Osteocyte (in vitro differentiated cells): ENCODE results near the gene ARHGEF1. TPM values are rescaled to one million over a fixed set of nuclear protein-coding genes. Genes with fewer than 3 reads are reported as not detected.

Experiments
- DNase-seq: peaks from one replicate; pipeline ENCODE4 v3.0.0; 2021; ENCODE audit warnings: mixed read lengths; ENCODE audit not compliant: unreplicated experiment; ENCODE audit errors: extremely low spot score
- H3K27ac Mint-ChIP-seq: one replicate; pipeline ENCODE4 v1.8.0; 2021; ENCODE audit warnings: mild to moderate bottlenecking, mixed read lengths; ENCODE audit not compliant: unreplicated experiment
- H3K27me3 Mint-ChIP-seq: one replicate; pipeline ENCODE4 v1.8.0; 2021; ENCODE audit warnings: mixed read lengths; ENCODE audit not compliant: unreplicated experiment
- H3K36me3 Mint-ChIP-seq: one replicate; pipeline ENCODE4 v1.8.0; 2021; ENCODE audit warnings: mixed read lengths; ENCODE audit not compliant: unreplicated experiment
- H3K4me1 Mint-ChIP-seq: one replicate; pipeline ENCODE4 v1.8.0; 2021; ENCODE audit warnings: mixed read lengths; ENCODE audit not compliant: unreplicated experiment
- H3K4me3 Mint-ChIP-seq: one replicate; pipeline ENCODE4 v1.8.0; 2021; ENCODE audit warnings: mild to moderate bottlenecking, moderate library complexity, mixed read lengths; ENCODE audit not compliant: unreplicated experiment
- H3K9me3 Mint-ChIP-seq: one replicate; pipeline ENCODE4 v1.8.0; 2021; ENCODE audit warnings: mixed read lengths; ENCODE audit not compliant: unreplicated experiment
- total RNA-seq: library from RNA; stranded (reverse); gene quantifications from 2 replicates; pipeline ENCODE4 v1.2.1, GENCODE V29; 2021
- TF ChIP-seq, protein P1 (sequence below): fragments of 200-600 bp; sonication (generic); IDR thresholded peaks from 2 replicates; pipeline ENCODE4 v1.5.0; 2021; ENCODE audit warnings: antibody characterized with exemption, mild to moderate bottlenecking, moderate library complexity

Gene ARHGEF1
- total RNA-seq, 1 donor from 2014 or later: 97.3 TPM

DNA sequence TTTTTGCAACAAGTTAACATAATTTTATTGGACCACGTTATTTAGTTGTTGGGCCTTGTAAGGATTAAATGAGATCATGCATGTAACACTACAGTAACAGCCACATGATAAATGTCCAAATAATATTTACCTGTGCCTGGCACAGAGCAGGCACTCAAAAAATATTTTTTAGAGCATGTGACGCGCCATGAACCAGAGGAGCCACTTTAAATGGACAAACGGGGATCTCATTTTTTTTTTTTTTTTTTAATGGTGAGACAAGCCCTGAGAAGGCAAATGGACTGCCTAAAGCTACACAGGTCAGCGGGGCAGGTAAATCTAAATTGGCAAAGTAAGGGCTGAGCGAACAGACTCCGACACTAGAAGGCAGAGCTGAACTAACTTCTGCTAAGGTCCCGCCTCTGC, 23.8 kb upstream of the ARHGEF1 start:
- Mint-ChIP-seq H3K4me1 (peaks cover 34% of the 10 kb centered on the region), H3K27me3 (peaks cover 17% of the 10 kb centered on the region), H3K27ac (peak overlapping the region; percentile 58), H3K9me3 (no peaks in the 10 kb centered on the region), H3K4me3 (peak overlapping the region; percentile 99), H3K36me3 (peaks cover 31% of the 10 kb centered on the region)
- no peak for DNase-seq
- TF ChIP-seq, protein P1, sequence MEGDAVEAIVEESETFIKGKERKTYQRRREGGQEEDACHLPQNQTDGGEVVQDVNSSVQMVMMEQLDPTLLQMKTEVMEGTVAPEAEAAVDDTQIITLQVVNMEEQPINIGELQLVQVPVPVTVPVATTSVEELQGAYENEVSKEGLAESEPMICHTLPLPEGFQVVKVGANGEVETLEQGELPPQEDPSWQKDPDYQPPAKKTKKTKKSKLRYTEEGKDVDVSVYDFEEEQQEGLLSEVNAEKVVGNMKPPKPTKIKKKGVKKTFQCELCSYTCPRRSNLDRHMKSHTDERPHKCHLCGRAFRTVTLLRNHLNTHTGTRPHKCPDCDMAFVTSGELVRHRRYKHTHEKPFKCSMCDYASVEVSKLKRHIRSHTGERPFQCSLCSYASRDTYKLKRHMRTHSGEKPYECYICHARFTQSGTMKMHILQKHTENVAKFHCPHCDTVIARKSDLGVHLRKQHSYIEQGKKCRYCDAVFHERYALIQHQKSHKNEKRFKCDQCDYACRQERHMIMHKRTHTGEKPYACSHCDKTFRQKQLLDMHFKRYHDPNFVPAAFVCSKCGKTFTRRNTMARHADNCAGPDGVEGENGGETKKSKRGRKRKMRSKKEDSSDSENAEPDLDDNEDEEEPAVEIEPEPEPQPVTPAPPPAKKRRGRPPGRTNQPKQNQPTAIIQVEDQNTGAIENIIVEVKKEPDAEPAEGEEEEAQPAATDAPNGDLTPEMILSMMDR: no peak

GRCh38 chr19:41859618-41860418, 23.2 kb upstream of the ARHGEF1 start, which contains the start of gene RPS19:
RPS19 (plus strand) TSS chr19:41860255; CDS start chr19:41860775, 520 bp downstream.
- DNase-seq: peak; percentile 99
- TF ChIP-seq, protein P1: peak; percentile 64
- H3K27ac Mint-ChIP-seq: peak within 1 kb of the TSS; percentile 100
- peaks cover 34% of the 10 kb centered on the region for H3K4me1 Mint-ChIP-seq
- peak within 1 kb of the TSS; percentile 99 for H3K4me3 Mint-ChIP-seq
- peaks cover 37% of the 10 kb centered on the region for H3K36me3 Mint-ChIP-seq
- H3K9me3 Mint-ChIP-seq: no peaks in the 10 kb centered on the region
- peaks cover 11% of the 10 kb centered on the region for H3K27me3 Mint-ChIP-seq

DNA sequence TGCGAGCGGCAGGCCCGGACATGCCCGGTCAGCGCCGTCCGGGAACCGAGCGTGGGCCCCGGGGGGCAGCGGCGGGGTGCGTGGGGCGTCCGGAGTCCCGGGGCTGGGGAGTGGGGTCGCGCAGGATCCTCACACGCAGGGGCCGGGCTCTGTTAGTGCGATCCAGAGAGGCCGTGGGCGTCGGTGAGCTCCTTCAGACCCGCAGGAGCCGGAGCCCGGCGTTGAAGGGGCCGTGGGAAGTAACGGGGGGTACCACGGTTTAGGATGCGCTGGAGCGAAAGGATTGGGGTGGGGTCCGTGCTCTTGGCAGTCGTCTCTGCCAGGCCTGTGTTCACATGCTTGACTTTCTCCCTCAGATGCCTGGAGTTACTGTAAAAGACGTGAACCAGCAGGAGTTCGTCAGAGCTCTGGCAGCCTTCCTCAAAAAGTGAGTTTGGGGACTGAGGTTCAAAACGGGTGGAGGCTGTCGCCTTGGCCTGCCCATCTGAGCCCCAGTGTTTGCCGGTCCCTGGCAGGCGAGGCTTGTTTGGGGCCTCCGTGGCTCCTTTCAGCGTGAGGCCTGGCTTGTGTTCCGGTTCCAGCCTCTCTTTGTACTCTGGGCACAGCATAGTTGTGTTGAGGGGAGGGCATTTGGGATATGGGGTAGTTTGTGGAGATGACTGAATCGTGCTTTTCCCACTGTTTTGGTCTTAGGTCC, 22.4 kb upstream of the ARHGEF1 start:
- no peak for DNase-seq
- Mint-ChIP-seq H3K27me3 (peaks cover 6% of the 10 kb centered on the region), H3K4me3 (peak overlapping the region; percentile 86), H3K36me3 (peaks cover 40% of the 10 kb centered on the region), H3K27ac (peak overlapping the region; percentile 91), H3K9me3 (no peaks in the 10 kb centered on the region), H3K4me1 (peaks cover 36% of the 10 kb centered on the region)
- TF ChIP-seq, protein P1: no peak

DNA sequence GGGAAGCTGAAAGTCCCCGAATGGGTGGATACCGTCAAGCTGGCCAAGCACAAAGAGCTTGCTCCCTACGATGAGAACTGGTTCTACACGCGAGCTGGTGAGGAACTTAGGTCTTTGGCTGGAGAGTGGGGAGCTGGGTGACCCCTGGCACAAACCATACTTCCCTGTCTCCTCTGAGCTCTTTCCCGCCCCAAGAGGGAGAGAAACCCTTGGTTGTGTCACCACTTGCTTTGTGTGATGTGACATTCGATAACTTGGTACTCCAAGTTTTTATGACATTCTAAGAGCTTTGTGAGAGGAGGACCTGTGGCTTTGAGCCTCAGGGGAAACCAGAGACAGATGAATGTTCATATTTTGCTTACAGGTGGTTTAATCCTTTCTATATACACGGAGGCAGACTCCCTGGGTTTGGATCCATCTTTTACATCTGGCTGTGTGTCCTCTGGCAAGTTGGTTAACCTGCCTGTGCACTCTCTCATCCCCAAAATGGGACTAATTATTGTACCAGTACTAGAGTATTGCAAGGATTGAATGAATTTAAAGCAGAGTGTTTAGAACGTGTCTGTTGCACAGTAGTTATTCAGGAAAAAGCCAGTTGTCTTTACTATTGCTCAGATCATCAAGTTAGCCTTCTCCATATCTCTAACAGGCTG, 21.7 kb upstream of the ARHGEF1 start:
- DNase-seq: no peak
- H3K27me3 Mint-ChIP-seq: peaks cover 6% of the 10 kb centered on the region
- H3K4me1 Mint-ChIP-seq: peaks cover 36% of the 10 kb centered on the region
- peak overlapping the region; percentile 91 for H3K27ac Mint-ChIP-seq
- no peaks in the 10 kb centered on the region for H3K9me3 Mint-ChIP-seq
- TF ChIP-seq, protein P1: no peak
- H3K4me3 Mint-ChIP-seq: peak overlapping the region; percentile 86
- peaks cover 40% of the 10 kb centered on the region for H3K36me3 Mint-ChIP-seq
